HG03439 (cell line): ENCODE data around the gene TLCD3A.

Experiments used
- ATAC-seq: cut with Tn5 transposase; IDR thresholded peaks from one replicate; pipeline ENCODE4 v1.9.1; 2021; ENCODE audit warnings: mild to moderate bottlenecking, moderate library complexity; ENCODE audit not compliant: unreplicated experiment

The TLCD3A gene

GRCh38 chr17:705863-706262 lies 26.5 kb upstream of the TLCD3A start:
- no peak for ATAC-seq

DNA sequence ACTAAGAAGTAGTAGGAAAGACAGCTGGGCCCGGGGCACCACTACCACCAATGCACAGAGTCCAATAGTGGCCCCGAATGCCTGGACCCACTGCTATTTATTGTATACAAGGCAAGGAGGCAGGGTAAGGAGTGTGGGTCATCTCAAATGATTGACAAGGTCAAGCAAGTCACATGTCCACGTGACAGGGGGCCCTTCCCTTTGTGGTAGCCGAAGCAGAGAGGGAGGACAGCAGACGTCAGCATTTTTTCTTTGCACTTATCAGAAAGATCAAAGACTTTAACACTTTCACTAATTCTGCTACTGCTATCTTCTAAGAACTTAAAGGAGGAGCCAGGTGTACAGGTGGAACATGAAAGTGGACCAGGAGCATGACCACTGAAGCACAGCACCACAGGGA lies 24.3 kb upstream of the TLCD3A start:
- ATAC-seq: no peak

DNA sequence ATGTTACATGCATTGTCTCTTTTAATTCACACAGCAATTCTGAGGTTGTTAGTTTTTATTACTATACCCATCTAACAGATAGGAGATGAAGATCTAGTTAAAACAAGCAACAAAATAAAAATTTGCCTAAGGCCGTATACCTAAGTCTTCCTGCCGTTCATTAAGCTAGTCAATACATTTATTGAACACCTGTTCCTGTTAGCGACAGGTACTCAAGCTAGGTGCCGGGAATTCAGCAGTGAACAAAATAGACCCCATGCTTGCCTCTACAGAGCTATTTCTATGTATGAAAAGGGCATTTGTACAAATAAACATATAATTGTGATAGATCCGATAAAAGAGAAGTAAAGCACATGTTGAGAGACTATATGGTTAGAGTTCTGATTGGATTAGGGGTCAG lies 14.3 kb upstream of the TLCD3A start:
- ATAC-seq: no peak

DNA sequence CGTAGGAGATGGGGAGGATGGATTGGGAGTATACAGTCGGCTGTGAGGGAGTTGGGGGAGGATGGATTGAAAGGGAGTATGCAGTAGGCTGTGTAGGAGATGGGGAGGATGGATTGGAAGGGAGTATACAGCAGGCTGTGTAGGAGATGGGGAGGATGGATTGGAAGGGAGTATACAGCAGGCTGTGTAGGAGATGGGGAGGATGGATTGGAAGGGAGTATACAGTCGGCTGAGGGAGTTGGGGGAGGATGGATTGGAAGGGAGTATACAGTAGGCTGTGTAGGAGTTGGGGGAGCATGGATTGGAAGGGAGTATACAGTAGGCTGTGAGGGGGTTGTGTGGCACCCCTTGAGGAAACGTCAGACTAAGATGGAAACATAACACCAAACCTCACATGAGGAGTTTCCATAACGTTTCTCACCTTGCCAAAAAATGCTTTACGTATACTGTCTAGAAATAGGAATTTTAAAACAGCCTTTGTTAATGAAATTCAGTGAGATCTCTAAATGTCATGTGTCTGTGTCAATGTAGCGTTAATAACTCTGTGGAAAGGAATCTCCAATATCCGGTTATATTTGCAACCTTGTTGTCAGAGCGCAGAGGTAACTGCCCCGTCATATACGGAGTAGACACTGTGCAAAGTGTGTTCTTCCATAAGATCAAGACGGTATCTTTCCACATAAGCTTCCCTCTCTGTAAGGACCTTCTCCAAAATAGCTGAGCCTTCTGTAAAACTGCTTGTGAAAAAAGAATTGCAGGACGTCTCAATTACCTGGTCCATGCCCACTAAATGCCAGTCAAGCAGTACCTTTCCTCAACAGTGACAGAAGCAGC lies 11.5 kb upstream of the TLCD3A start:
- no peak for ATAC-seq

- ATAC-seq: no peak
These were observed 10.9 kb upstream of the TLCD3A start for GRCh38 chr17:721540-721937.

GRCh38 chr17:725084-725483 lies 7.3 kb upstream of the TLCD3A start:
- ATAC-seq: no peak

- no peak for ATAC-seq
These were observed 6.7 kb upstream of the TLCD3A start for GRCh38 chr17:725746-726145.

- no peak for ATAC-seq
These were observed 6.0 kb upstream of the TLCD3A start for GRCh38 chr17:726271-726919.

DNA sequence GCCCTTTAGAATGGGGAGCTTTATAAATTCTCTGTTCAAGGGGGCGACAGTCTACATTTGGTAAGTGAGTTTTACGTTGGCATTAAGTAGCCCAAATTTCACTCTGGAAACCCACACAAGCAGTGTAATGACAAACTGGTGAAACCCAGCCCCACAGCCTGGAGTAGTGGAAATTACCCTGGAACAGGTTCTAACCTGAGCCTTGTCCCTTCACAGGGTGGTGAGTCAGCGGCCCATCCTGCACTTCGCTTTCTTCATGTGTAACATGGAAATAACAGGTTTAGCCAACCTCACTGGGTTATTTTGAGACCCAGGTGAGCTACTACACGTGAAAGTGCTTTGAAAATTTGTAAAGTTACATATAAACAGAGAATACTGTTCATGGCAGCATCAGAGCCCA lies 3.5 kb upstream of the TLCD3A start:
- ATAC-seq: no peak

GRCh38 chr17:731644-732066 lies 741 bp upstream of the TLCD3A start:
- no peak for ATAC-seq

DNA sequence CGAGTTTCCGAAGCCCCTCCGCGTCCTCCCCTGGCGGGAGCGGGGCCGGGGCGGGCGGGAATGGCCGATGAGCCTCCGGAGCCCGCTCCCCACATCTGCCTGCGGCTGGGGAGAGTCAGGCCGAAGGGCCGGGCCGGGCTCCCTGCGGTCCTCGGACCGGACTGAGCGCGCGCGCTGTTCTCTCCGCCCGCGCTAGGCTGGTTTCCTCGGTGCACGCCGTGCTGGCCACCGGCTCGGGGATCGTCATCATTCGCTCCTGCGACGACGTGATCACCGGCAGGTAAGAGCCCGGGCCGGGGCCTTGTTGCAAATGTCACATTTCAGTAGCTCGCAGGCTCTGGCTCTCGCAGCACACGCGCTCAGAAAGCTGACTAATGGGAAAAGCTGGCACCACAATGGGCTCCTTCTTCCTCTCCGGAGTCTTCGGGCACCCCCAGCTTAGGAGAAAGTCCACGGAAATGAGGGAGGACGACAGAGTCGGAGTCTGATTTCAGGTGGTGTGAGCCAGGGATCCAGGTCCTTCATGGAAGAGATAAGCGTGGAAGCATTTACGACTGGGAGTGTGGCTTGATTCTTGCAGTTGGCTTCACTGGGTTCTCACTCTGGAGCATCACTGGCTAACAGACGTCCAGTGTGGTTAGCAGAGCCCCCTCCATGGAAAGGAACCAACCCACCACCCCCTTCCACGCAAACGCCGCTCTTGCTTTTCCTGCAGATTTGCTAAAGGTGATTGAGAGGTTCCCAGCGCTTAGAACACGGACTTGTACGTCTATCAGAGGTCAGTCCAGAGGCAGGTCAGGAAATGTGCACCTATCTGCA lies 715 bp downstream of the TLCD3A start:
- ATAC-seq: no peak

- ATAC-seq: no peak
These were observed 1.3 kb downstream of the TLCD3A start for GRCh38 chr17:733743-734142.

- no peak for ATAC-seq
These were observed 5.2 kb downstream of the TLCD3A start for GRCh38 chr17:737561-738113.

GRCh38 chr17:740240-741017 lies 8.0 kb downstream of the TLCD3A start:
- peak; percentile 76 for ATAC-seq

DNA sequence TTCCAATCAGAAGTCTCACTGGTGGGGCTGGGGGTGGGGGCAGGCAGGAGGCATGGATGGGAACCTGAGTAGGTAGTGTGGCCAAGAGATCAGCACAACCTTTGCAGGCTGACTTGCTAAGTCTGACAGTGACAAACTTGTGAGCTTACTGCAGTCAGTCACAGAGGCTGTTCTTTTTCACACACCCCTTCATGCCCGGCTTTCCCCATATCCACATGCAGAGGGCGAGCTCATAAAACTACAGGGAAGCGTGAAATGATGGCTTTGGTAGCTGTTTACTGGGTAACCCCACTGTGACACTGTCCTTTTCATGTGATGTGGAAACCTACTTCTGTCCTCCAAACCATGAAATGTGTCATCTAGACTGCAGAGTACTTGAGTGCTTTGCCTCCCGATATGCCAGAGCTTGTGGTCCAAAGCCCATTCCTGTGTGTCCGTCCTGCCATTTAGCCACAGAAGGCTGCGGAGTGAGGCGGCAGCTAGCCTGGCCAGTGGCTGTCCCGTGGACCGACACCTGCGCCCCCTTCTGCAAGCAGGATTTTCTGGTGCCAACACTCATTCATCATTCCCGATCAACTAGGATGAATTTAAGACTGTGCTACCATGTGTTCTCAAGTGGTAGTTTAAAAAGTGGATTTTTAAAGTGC lies 9.9 kb downstream of the TLCD3A start:
- no peak for ATAC-seq

GRCh38 chr17:743139-743538 lies 10.7 kb downstream of the TLCD3A start:
- ATAC-seq: no peak

GRCh38 chr17:744937-745336 lies 12.5 kb downstream of the TLCD3A start:
- ATAC-seq: no peak

GRCh38 chr17:745406-745805 lies 13.0 kb downstream of the TLCD3A start:
- ATAC-seq: no peak

GRCh38 chr17:746181-746580 lies 13.8 kb downstream of the TLCD3A start:
- no peak for ATAC-seq
